WERI-Rb-1 (cell line): ENCODE data around the gene FOXO6.

Source experiments
- DNase-seq: peaks from one replicate; pipeline ENCODE4 v3.0.0-alpha.2; 2020
- H3K27ac ChIP-seq: fragments of 250-450 bp; sonication (Bioruptor Pico); 2 replicates; pipeline ENCODE4 v1.5.1; 2020; ENCODE audit warnings: mild to moderate bottlenecking, moderate library complexity
- H3K27me3 ChIP-seq: fragments of 250-450 bp; sonication (Bioruptor Pico); 2 replicates; pipeline ENCODE4 v1.5.1; 2021; ENCODE audit warnings: mild to moderate bottlenecking, low read depth, moderate library complexity; ENCODE audit not compliant: insufficient read depth, severe bottlenecking
- H3K36me3 ChIP-seq: fragments of 250-450 bp; sonication (Bioruptor Pico); 2 replicates; pipeline ENCODE4 v1.5.1; 2020; ENCODE audit warnings: mild to moderate bottlenecking, moderate library complexity
- H3K4me3 ChIP-seq: 2 replicates; pipeline ENCODE4 v1.5.1; 2011; ENCODE audit warnings: low read depth, mild to moderate bottlenecking, control low read depth, low read length
- H3K9me3 ChIP-seq: fragments of 250-450 bp; sonication (Bioruptor Pico); 2 replicates; pipeline ENCODE4 v1.5.1; 2021; ENCODE audit warnings: mild to moderate bottlenecking, moderate library complexity; ENCODE audit not compliant: severe bottlenecking
- CTCF ChIP-seq: IDR thresholded peaks from 2 replicates; pipeline ENCODE4 v1.5.1; 2011; ENCODE audit warnings: low read depth, mild to moderate bottlenecking, control low read depth, inconsistent platforms, low read length

FOXO6 gene

GRCh38 chr1:41341365-41341683 lies 19.9 kb upstream of the FOXO6 start:
- Histone ChIP-seq H3K27ac (peak overlapping the region; percentile 28), H3K9me3 (peaks cover 3% of the 10 kb centered on the region), H3K4me3 (no peak overlapping the region), H3K36me3 (no peaks in the 10 kb centered on the region), H3K27me3 (no peaks in the 10 kb centered on the region)
- TF ChIP-seq CTCF: no peak
- DNase-seq: no peak

GRCh38 chr1:41341772-41342562 lies 19.3 kb upstream of the FOXO6 start:
- Histone ChIP-seq H3K4me3 (no peak overlapping the region), H3K27me3 (no peaks in the 10 kb centered on the region), H3K36me3 (no peaks in the 10 kb centered on the region), H3K27ac (no peak overlapping the region; the same call in 1 of the 2 replicates), H3K9me3 (peaks cover 3% of the 10 kb centered on the region)
- TF ChIP-seq CTCF: no peak
- DNase-seq: no peak

GRCh38 chr1:41342774-41343355 lies 18.4 kb upstream of the FOXO6 start:
- DNase-seq: no peak
- no peak overlapping the region for H3K27ac ChIP-seq
- H3K4me3 ChIP-seq: no peak overlapping the region
- H3K36me3 ChIP-seq: no peaks in the 10 kb centered on the region
- no peak for TF ChIP-seq CTCF
- no peaks in the 10 kb centered on the region for H3K27me3 ChIP-seq
- H3K9me3 ChIP-seq: peaks cover 3% of the 10 kb centered on the region

- TF ChIP-seq CTCF: no peak
- no peak for DNase-seq
- no peaks in the 10 kb centered on the region for H3K36me3 ChIP-seq
- no peak overlapping the region for H3K4me3 ChIP-seq
- peaks cover under 1% of the 10 kb centered on the region for H3K9me3 ChIP-seq
- H3K27me3 ChIP-seq: no peaks in the 10 kb centered on the region
- H3K27ac ChIP-seq: no peak overlapping the region
Observed at GRCh38 chr1:41343790-41344699, 17.2 kb upstream of the FOXO6 start.

GRCh38 chr1:41344708-41345159 lies 16.5 kb upstream of the FOXO6 start:
- H3K36me3 ChIP-seq: no peaks in the 10 kb centered on the region
- TF ChIP-seq CTCF: no peak
- H3K27ac ChIP-seq: no peak overlapping the region
- no peaks in the 10 kb centered on the region for H3K9me3 ChIP-seq
- no peak overlapping the region for H3K4me3 ChIP-seq
- no peak for DNase-seq
- no peaks in the 10 kb centered on the region for H3K27me3 ChIP-seq
